Sigmoid colon (tissue), 4 donors: ENCODE measurements around the gene STK16.

Experiments used
- EP300 ChIP-seq, 4 donors: sonication (generic); formaldehyde crosslinking; IDR thresholded peaks; one replicate each; pipeline ENCODE4 v1.6.1; 2017; ENCODE audit warnings: antibody characterized with exemption in 4 of 4
- POLR2A ChIP-seq, 2 donors: fragments of 450-650 bp; IDR thresholded peaks; one replicate each; pipeline ENCODE4 v1.6.1; 2016; ENCODE audit warnings: antibody characterized with exemption in 2 of 2, mild to moderate bottlenecking in 2 of 2, moderate library complexity in 2 of 2
- POLR2AphosphoS5 ChIP-seq, 4 donors: sonication (generic); formaldehyde crosslinking; IDR thresholded peaks; one replicate each; pipeline ENCODE4 v1.6.1; 2017; ENCODE audit warnings: antibody characterized with exemption in 4 of 4
- TF ChIP-seq, protein P1 (sequence below), 4 experiments: fragments of 450-650 bp in 3 of 4; fragments of 200-600 bp in 1 of 4; IDR thresholded peaks; one replicate each; pipeline ENCODE4 v1.5.1; 2016 to 2019; ENCODE audit warnings: antibody characterized with exemption in 4 of 4, mild to moderate bottlenecking in 3 of 4, moderate library complexity in 2 of 4

- TF ChIP-seq, protein P1, sequence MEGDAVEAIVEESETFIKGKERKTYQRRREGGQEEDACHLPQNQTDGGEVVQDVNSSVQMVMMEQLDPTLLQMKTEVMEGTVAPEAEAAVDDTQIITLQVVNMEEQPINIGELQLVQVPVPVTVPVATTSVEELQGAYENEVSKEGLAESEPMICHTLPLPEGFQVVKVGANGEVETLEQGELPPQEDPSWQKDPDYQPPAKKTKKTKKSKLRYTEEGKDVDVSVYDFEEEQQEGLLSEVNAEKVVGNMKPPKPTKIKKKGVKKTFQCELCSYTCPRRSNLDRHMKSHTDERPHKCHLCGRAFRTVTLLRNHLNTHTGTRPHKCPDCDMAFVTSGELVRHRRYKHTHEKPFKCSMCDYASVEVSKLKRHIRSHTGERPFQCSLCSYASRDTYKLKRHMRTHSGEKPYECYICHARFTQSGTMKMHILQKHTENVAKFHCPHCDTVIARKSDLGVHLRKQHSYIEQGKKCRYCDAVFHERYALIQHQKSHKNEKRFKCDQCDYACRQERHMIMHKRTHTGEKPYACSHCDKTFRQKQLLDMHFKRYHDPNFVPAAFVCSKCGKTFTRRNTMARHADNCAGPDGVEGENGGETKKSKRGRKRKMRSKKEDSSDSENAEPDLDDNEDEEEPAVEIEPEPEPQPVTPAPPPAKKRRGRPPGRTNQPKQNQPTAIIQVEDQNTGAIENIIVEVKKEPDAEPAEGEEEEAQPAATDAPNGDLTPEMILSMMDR (IDR thresholded peaks at IDR 0.05) = no peak
- TF ChIP-seq POLR2A (IDR thresholded peaks at IDR 0.05) (peak; percentile 83), POLR2AphosphoS5 (IDR thresholded peaks at IDR 0.05) (peak; percentile 91 to 97 (median 95)), EP300 (IDR thresholded peaks at IDR 0.05) (peak in 1 of 4 donors; percentile 59)
These were observed at the start of gene STK16, which contains the start of gene GLB1L for GRCh38 chr2:219245148-219245898.
